Measurements from ENCODE around the gene KMT2E.
"Not testable (repeated sequence)": the region's sequence is repeated elsewhere in the genome, so short reads cannot be mapped to it uniquely, and the experiment has no call there.

KMT2E gene

GRCh38 chr7:105011141-105011830 is 2.7 kb upstream of the KMT2E start:
- no peak for DNase-seq

GRCh38 chr7:105011831-105012502 is 2.0 kb upstream of the KMT2E start:
- DNase-seq, result no peak

- DNase-seq, result peak; percentile 95 to 96
These were observed 1.3 kb upstream of the KMT2E start for GRCh38 chr7:105012503-105013220.

GRCh38 chr7:105013221-105013815 is 687 bp upstream of the KMT2E start:
- DNase-seq, result peak; percentile 96

GRCh38 chr7:105014693-105015389 is 836 bp downstream of the KMT2E start:
- peak; percentile 31 to 66 for DNase-seq

GRCh38 chr7:105015390-105015965 is 1.5 kb downstream of the KMT2E start:
- peak; percentile 43 to 50 for DNase-seq

GRCh38 chr7:105016068-105016708 is 2.2 kb downstream of the KMT2E start:
- DNase-seq, result no peak

GRCh38 chr7:105016709-105017656 is 3.0 kb downstream of the KMT2E start:
- DNase-seq, result peak in 1 of 2 experiments; percentile 43

GRCh38 chr7:105017657-105018365 is 3.8 kb downstream of the KMT2E start:
- no peak for DNase-seq

GRCh38 chr7:105019269-105019668 is 5.3 kb downstream of the KMT2E start:
- DNase-seq, result no peak

GRCh38 chr7:105020926-105021325 is 6.9 kb downstream of the KMT2E start:
- no peak for DNase-seq

GRCh38 chr7:105021352-105021751 is 7.3 kb downstream of the KMT2E start:
- DNase-seq, result no peak

- DNase-seq, result no peak
These were observed 8.0 kb downstream of the KMT2E start for GRCh38 chr7:105021967-105022366.

- no peak for DNase-seq
These were observed 8.5 kb downstream of the KMT2E start for GRCh38 chr7:105022458-105022857.

- peak in 1 of 2 experiments; percentile 19 for DNase-seq
These were observed 10.7 kb downstream of the KMT2E start for GRCh38 chr7:105024734-105025133.

GRCh38 chr7:105026750-105027149 is 12.7 kb downstream of the KMT2E start:
- DNase-seq, result no peak

GRCh38 chr7:105027176-105027853 is 13.3 kb downstream of the KMT2E start:
- DNase-seq, result no peak

GRCh38 chr7:105028004-105028403 is 14.0 kb downstream of the KMT2E start:
- no peak for DNase-seq

- not testable (repeated sequence) for DNase-seq
These were observed 14.9 kb downstream of the KMT2E start for GRCh38 chr7:105028941-105029340.
